ENCODE measurements around the gene PHF13.

- TF ChIP-seq POLR2AphosphoS5 (IDR thresholded peaks at IDR 0.05) (no peak), POLR2A (IDR thresholded peaks at IDR 0.05) (no peak)
- TF ChIP-seq, protein P1, sequence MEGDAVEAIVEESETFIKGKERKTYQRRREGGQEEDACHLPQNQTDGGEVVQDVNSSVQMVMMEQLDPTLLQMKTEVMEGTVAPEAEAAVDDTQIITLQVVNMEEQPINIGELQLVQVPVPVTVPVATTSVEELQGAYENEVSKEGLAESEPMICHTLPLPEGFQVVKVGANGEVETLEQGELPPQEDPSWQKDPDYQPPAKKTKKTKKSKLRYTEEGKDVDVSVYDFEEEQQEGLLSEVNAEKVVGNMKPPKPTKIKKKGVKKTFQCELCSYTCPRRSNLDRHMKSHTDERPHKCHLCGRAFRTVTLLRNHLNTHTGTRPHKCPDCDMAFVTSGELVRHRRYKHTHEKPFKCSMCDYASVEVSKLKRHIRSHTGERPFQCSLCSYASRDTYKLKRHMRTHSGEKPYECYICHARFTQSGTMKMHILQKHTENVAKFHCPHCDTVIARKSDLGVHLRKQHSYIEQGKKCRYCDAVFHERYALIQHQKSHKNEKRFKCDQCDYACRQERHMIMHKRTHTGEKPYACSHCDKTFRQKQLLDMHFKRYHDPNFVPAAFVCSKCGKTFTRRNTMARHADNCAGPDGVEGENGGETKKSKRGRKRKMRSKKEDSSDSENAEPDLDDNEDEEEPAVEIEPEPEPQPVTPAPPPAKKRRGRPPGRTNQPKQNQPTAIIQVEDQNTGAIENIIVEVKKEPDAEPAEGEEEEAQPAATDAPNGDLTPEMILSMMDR (IDR thresholded peaks at IDR 0.05): no peak
These were observed 55.0 kb downstream of the PHF13 start for GRCh38 chr1:6668503-6668902.

Data from gastroesophageal sphincter (tissue), 3 donors.